Keratinocyte (primary cell): ENCODE data around the gene PRDX1.
"Not testable (repeated sequence)": the region's sequence is repeated elsewhere in the genome, so short reads cannot be mapped to it uniquely, and the experiment has no call there.

Source experiments
- CTCF ChIP-seq, 3 experiments: IDR thresholded peaks in 1 of 3; conservative IDR thresholded peaks in 1 of 3; optimal IDR thresholded peaks in 1 of 3; 2 replicates in 2 of 3; 3 replicates in 1 of 3; pipeline versions ENCODE3 to v1.5.1; 2011; ENCODE audit warnings: low read length in 3 of 3, mild to moderate bottlenecking in 3 of 3, moderate library complexity in 2 of 3, control low read depth in 1 of 3, inconsistent platforms in 1 of 3; ENCODE audit not compliant: insufficient read depth in 2 of 3; ENCODE audit errors: extremely low read depth in 1 of 3
- EZH2 ChIP-seq: IDR thresholded peaks from one replicate; pipeline ENCODE4 v1.6.1; 2012; ENCODE audit warnings: inconsistent platforms, mild to moderate bottlenecking, low read length, moderate library complexity

GRCh38 chr1:45513532-45514260 lies 8.0 kb downstream of the PRDX1 start:
- TF ChIP-seq CTCF (optimal IDR thresholded peaks at IDR 0.05 in 1 of 3, IDR thresholded peaks at IDR 0.05 in 1 of 3, conservative IDR thresholded peaks at IDR 0.05 in 1 of 3; ENCODE audit: extremely low read depth in 1 of 3, insufficient read depth in 2 of 3, low read length in 3 of 3); EZH2: not testable (repeated sequence)
